Parathyroid adenoma (tissue), 2 donors: ENCODE data around the gene RPS14.

Experiments used
- H2AFZ ChIP-seq: fragments of 300-600 bp; sonication (generic); one replicate; pipeline ENCODE4 v1.7.0; 2017; ENCODE audit warnings: antibody characterized with exemption, mild to moderate bottlenecking
- H3K27ac ChIP-seq: fragments of 300-600 bp; sonication (generic); one replicate; pipeline ENCODE4 v1.7.0; 2017
- H3K27me3 ChIP-seq: fragments of 300-600 bp; sonication (generic); one replicate; pipeline ENCODE4 v1.7.0; 2017; ENCODE audit warnings: low read length; ENCODE audit not compliant: control insufficient read depth, insufficient read depth
- H3K36me3 ChIP-seq: fragments of 300-600 bp; sonication (generic); one replicate; pipeline ENCODE4 v1.7.0; 2017; ENCODE audit warnings: low read length; ENCODE audit not compliant: control insufficient read depth, insufficient read depth
- H3K4me1 ChIP-seq: fragments of 300-600 bp; sonication (generic); one replicate; pipeline ENCODE4 v1.7.0; 2017; ENCODE audit warnings: control low read depth
- H3K4me2 ChIP-seq: fragments of 300-600 bp; sonication (generic); one replicate; pipeline ENCODE4 v1.7.0; 2017; ENCODE audit warnings: low read length
- H3K4me3 ChIP-seq: fragments of 300-600 bp; sonication (generic); one replicate; pipeline ENCODE4 v1.7.0; 2017; ENCODE audit warnings: low read depth, low read length
- H3K79me2 ChIP-seq: fragments of 300-600 bp; sonication (generic); one replicate; pipeline ENCODE4 v1.7.0; 2017; ENCODE audit warnings: control low read depth
- H3K9ac ChIP-seq: fragments of 300-600 bp; sonication (generic); one replicate; pipeline ENCODE4 v1.7.0; 2017; ENCODE audit warnings: mild to moderate bottlenecking
- H3K9me3 ChIP-seq: fragments of 300-600 bp; sonication (generic); one replicate; pipeline ENCODE4 v1.7.0; 2017; ENCODE audit warnings: low read length; ENCODE audit not compliant: control insufficient read depth
- CTCF ChIP-seq: fragments of 300-600 bp; sonication (generic); IDR thresholded peaks from one replicate; pipeline ENCODE4 v1.7.0; 2017; ENCODE audit warnings: antibody characterized with exemption, mild to moderate bottlenecking
- donor health status: primary hyperparathyroidism.

The RPS14 gene

DNA sequence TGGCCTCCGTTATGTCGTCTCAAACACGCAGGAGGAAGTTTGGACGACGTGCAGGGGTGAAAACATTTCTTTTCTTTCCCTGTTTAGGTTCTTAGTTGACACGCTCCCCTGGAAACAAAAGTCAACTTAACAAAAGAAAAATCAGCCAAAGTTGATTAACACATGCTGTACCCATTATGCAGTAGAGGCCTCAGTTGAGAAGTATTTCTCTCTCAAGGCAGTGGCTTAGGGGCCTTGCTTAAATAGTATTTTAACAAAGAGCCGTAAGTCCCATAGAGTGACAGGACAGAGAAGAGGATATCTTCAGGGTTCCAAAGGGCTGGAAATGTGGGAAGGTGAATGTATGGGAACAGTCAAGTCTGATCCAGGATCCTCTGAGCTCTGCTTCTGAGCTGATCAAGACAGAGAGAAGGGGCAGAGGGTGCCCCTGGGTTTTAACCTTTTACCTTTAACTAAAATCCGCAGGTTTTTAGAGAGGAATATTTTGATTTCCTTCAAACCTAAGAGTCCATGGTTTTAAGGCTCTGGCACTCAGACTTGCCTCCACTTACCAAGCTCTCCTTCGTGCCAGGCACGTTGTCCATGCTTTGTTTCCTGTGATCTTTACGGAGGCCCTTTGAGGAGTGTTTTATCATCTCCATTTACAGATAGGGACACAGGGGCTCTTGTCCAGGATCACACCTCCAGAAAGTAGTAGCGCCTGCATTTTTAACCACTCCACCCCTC, 36.2 kb downstream of the RPS14 start:
- Histone ChIP-seq H3K4me3 (peak overlapping the region; percentile 66), H3K27ac (peak overlapping the region; percentile 78), H3K79me2 (no peaks in the 10 kb centered on the region), H3K36me3 (no peaks in the 10 kb centered on the region), H3K27me3 (no peaks in the 10 kb centered on the region), H3K9ac (no peak overlapping the region), H3K4me2 (peak overlapping the region; percentile 82), H3K4me1 (peaks cover 13% of the 10 kb centered on the region), H2AFZ (peak overlapping the region; percentile 84), H3K9me3 (no peaks in the 10 kb centered on the region)
- no peak for TF ChIP-seq CTCF

DNA sequence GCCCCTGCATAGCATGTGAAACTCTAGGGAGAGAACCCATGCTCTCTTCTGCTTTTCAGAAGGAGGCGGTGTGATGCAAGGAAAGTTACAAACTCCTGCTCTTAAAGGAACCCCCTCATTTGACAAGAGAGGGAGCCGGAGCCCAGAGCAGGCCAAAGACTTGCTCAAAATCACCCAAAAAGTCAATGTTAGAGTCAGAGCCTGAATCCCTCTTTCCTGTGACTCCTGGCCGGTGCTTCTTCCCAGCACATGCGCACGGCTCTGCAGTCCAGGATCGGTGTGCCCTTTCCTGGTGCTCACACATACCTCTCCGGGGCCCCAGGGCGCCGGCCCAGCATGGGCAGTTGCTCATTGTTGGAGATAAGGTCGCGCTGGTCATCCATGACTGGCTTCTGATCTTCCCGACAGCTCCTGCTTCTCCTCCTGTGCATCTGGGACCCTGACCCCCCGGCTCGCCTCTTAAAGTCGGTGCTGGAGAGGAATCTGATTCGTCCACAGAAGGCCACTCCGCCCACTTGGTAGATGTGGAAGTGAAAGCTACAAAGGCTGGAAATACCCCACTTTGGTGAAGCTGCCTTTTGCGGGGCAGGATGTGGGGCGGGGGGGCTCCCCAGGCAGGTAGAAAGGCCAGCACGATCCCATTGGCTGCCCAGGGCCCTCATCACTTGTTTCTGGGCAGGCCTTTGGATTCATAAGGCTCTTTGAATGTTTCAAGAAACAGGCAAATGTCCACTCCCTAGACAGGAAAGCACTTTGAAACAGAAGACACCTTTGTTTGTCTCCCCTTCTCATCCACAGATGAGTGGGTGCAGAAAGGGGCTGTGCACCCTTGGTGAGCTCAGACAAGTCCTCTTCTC, 37.0 kb downstream of the RPS14 start, which contains the start of gene CD74:
Gene CD74, minus strand, starts transcription at position 592 of the 857 bp plus-strand sequence. Its CDS starts 161 bp downstream, at position 431.
- H3K9ac ChIP-seq, result peak within 1 kb of the TSS; percentile 14
- peaks cover 13% of the 10 kb centered on the region for H3K4me1 ChIP-seq

DNA sequence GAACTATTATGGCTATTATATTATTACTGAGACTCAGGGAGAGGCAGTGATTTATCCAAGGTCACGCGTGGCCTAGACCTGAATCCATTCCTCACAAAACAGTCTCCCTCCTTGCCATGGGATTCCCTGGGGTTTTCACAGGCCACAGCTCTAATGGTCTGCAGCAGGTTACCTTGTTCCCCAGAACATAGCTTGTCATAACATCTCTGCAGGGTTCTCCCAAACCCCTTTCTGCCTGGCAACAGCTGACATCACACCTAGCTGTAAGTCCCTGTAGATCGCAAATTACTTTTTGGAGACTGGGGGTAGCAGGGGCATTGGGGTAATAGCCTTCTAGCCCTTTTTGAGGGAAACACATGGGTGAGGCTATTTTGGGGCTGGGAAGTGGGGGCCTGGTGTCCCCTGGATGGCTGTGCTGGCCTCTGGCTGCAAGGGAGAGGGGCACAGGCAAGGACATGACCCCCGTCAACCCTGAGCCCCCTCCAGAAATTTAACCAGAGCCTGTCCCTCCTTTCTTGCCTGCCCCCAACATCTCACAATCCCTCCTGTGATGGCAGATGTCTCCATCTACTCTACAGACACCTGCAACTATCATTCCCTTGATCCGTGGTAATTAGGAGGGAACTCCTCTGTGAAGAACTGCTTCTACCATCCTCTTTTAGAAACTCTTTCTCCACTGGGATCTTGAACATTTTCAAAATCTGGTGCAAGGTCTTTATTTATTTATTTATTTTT, 38.1 kb downstream of the RPS14 start:
- Histone ChIP-seq H3K9ac (no peak overlapping the region), H3K9me3 (no peaks in the 10 kb centered on the region), H3K36me3 (no peaks in the 10 kb centered on the region), H3K4me2 (peak overlapping the region; percentile 46), H3K79me2 (no peaks in the 10 kb centered on the region), H3K27me3 (no peaks in the 10 kb centered on the region), H3K4me1 (peaks cover 13% of the 10 kb centered on the region), H3K4me3 (peak overlapping the region; percentile 66), H2AFZ (no peak overlapping the region), H3K27ac (peak overlapping the region; percentile 78)
- no peak for TF ChIP-seq CTCF

More for the DNA sequence above, 37.0 kb downstream of the RPS14 start, which contains the start of gene CD74:
- peak; percentile 5 for TF ChIP-seq CTCF
- peak within 1 kb of the TSS; percentile 66 for H3K4me3 ChIP-seq
- no peaks in the 10 kb centered on the region for H3K27me3 ChIP-seq
- H3K36me3 ChIP-seq, result no peaks in the 10 kb centered on the region
- no peaks in the 10 kb centered on the region for H3K9me3 ChIP-seq
- H3K79me2 ChIP-seq, result no peaks in the 10 kb centered on the region
- H3K27ac ChIP-seq, result peak within 1 kb of the TSS; percentile 78
- peak within 1 kb of the TSS; percentile 84 for H2AFZ ChIP-seq
- H3K4me2 ChIP-seq, result peak within 1 kb of the TSS; percentile 82

DNA sequence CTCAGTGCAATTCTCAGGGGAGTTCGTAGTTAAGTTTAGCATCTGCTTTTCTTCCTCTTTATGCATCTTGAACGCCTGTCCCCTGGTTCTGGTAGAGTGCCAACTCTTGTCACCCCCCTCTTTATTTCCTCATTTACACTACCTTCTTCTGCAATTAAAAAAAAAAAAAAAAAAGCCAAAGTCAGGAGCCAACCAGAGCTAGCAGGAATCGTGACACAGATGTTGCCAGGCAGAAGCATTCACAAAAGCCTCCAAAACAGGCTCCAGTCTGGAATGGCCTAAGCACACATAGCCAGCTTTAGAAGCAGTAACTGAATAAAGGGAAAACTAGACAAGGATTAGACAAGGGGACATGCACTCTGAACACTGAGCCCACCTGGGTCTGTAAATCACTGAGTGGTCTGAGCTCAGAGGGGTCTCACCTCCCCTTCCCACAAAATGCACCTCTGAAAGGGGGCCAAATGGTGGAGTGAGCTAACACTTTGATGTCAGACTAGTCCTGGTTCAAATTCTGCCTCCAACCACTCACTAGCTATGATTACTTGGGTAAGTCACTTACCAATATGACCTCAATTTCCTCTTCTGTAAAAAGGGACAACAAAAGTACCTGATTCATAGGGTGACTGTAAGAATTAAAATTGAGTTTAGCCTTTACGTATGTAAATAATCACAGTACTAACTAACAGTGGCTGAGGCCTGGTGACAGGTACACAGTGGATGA, 38.9 kb downstream of the RPS14 start:
- Histone ChIP-seq H3K36me3 (no peaks in the 10 kb centered on the region), H3K27ac (peak overlapping the region; percentile 78), H3K79me2 (no peaks in the 10 kb centered on the region), H3K4me2 (peak overlapping the region; percentile 46), H3K4me1 (peaks cover 13% of the 10 kb centered on the region), H3K4me3 (peak overlapping the region; percentile 66), H3K9me3 (no peaks in the 10 kb centered on the region), H3K9ac (no peak overlapping the region), H3K27me3 (no peaks in the 10 kb centered on the region), H2AFZ (no peak overlapping the region)
- TF ChIP-seq CTCF, result no peak
